A673 (cell line): ENCODE results near the gene KCNJ4.
"Not testable (repeated sequence)": the region's sequence is repeated elsewhere in the genome, so short reads cannot be mapped to it uniquely, and the experiment has no call there.

Source experiments
- CTCF ChIP-seq: fragments of 300-800, 200-600 bp; sonication (generic); conservative IDR thresholded peaks from 2 replicates; pipeline ENCODE4 v1.5.1; 2017; ENCODE audit warnings: low read depth, mild to moderate bottlenecking, antibody characterized with exemption, low read length, moderate library complexity, mixed read lengths
- EZH2 ChIP-seq: fragments of 200-600 bp; sonication (generic); IDR thresholded peaks from 2 replicates; pipeline ENCODE4 v1.6.1; 2017; ENCODE audit warnings: borderline replicate concordance, low read depth, mild to moderate bottlenecking, mixed read lengths, antibody characterized with exemption, low read length; ENCODE audit not compliant: poor library complexity, severe bottlenecking

- TF ChIP-seq CTCF, EZH2: not testable (repeated sequence)
Observed at GRCh38 chr22:38470179-38470578, 15.2 kb upstream of the KCNJ4 start.
